ENCODE measurements around the gene SLC17A2. TPM values are rescaled to one million over a fixed set of nuclear protein-coding genes. Genes with fewer than 3 reads are reported as not detected.
"Not testable (repeated sequence)": the region's sequence is repeated elsewhere in the genome, so short reads cannot be mapped to it uniquely, and the experiment has no call there.

Gene SLC17A2
- total and polyA plus RNA-seq, 2 of the 8 experiments (the other 6 are each of a cell fraction or from before 2014, with no cell fraction given) = not detected

GRCh38 chr6:25945738-25946137 lies 15.2 kb upstream of the SLC17A2 start:
- H3K9ac ChIP-seq (replicated peaks in 1 of 4; ENCODE audit: extremely low read depth in 1 of 4, low read depth in 3 of 4, low read length in 3 of 4); CTCF ChIA-PET (ENCODE audit: partially characterized antibody); H3K4me3 ChIP-seq (ENCODE audit: extremely low read depth in 1 of 4, insufficient read depth in 2 of 4, low read depth in 3 of 4, low read length in 4 of 4); H3K27ac ChIP-seq (ENCODE audit: low read depth, low read length); H3K4me1 ChIP-seq (replicated peaks in 1 of 4; ENCODE audit: control insufficient read depth in 3 of 4, insufficient read depth in 4 of 4, low read length in 3 of 4); POLR2A ChIA-PET (ENCODE audit: partially characterized antibody); H4K20me1 ChIP-seq (replicated peaks in 1 of 2; ENCODE audit: control insufficient read depth in 1 of 2, insufficient read depth in 2 of 2, low read length in 2 of 2); H4K5ac ChIP-seq (ENCODE audit: insufficient read length, low read depth, low read length); H2BK12ac ChIP-seq (ENCODE audit: low read depth, low read length); H3K79me1 ChIP-seq (ENCODE audit: low read depth, low read length); H2BK15ac ChIP-seq (ENCODE audit: low read length); H4K91ac ChIP-seq (replicated peaks; ENCODE audit: insufficient read length, low read length); H3K27me3 ChIP-seq (replicated peaks in 1 of 4; ENCODE audit: control insufficient read depth in 3 of 4, extremely low read depth in 1 of 4, insufficient read depth in 3 of 4, low read length in 3 of 4); H3K9me3 ChIP-seq (ENCODE audit: insufficient read depth in 2 of 2, low read depth in 1 of 2, low read length in 1 of 2); H3K4me2 ChIP-seq (ENCODE audit: insufficient read depth in 1 of 2, low read depth in 2 of 2, low read length in 2 of 2); H3K14ac ChIP-seq (ENCODE audit: insufficient read length); DNase-seq (ENCODE audit: low read depth in 1 of 2, low spot score in 2 of 2); H2AFZ ChIP-seq (ENCODE audit: low read length); FAIRE-seq; H3K4ac ChIP-seq (replicated peaks; ENCODE audit: insufficient read length, low read depth, low read length); H3K18ac ChIP-seq (ENCODE audit: extremely low read depth, low read length); H4K8ac ChIP-seq (ENCODE audit: extremely low read depth, insufficient read depth, low read length); H2BK5ac ChIP-seq (ENCODE audit: low read depth, low read length); H3K23me2 ChIP-seq (ENCODE audit: low read depth, low read length); H2BK20ac ChIP-seq (ENCODE audit: low read length); H3K56ac ChIP-seq (replicated peaks; ENCODE audit: insufficient read length, low read depth, low read length); H2AK5ac ChIP-seq (ENCODE audit: low read depth, low read length); H3K79me2 ChIP-seq (ENCODE audit: control insufficient read depth in 1 of 2, insufficient read depth in 2 of 2, low read length in 2 of 2); H3K36me3 ChIP-seq (ENCODE audit: control insufficient read depth in 2 of 4, insufficient read depth in 4 of 4, low read length in 3 of 4); H3K23ac ChIP-seq (ENCODE audit: insufficient read length); H2BK120ac ChIP-seq (replicated peaks; ENCODE audit: low read depth, low read length): not testable (repeated sequence)
- 93% methylated on average over 3 of the region's 3 CpGs; no CpG with 5 or more reads in 1 of the 2 experiments for WGBS, 2 experiments (ENCODE audit: extremely low coverage in 1 of 2, insufficient coverage in 1 of 2, insufficient read length in 1 of 2, insufficient replicate concordance in 2 of 2, low coverage in 1 of 2, low lambda C conversion rate in 2 of 2, missing lambda C conversion rate in 1 of 2)

Measured in H1 (cell line).